Gastroesophageal sphincter (tissue), 4 donors: ENCODE measurements around the gene DAND5. TPM values are rescaled to one million over a fixed set of nuclear protein-coding genes. Genes with fewer than 3 reads are reported as not detected.

Experiments
- ATAC-seq: fragments of 150-250 bp; one replicate; pipeline ENCODE4 v1.9.1; 2016; ENCODE audit warnings: mild to moderate bottlenecking, moderate library complexity
- H3K27ac ChIP-seq, 4 donors: fragments of 200-600 bp; sonication (generic) in 3 of 4; 1 replicate in 3 of 4; 2 replicates in 1 of 4; pipeline ENCODE4 v1.5.1; 2016 to 2019
- H3K27me3 ChIP-seq: fragments of 200-600 bp; sonication (generic); one replicate; pipeline ENCODE4 v1.5.1; 2019
- H3K36me3 ChIP-seq, 2 donors: fragments of 200-600 bp; sonication (generic); one replicate each; pipeline ENCODE4 v1.5.1; 2019; ENCODE audit warnings: control low read depth in 1 of 2
- H3K4me1 ChIP-seq, 3 donors: fragments of 200-600 bp; sonication (generic); 1 replicate in 2 of 3; 2 replicates in 1 of 3; pipeline ENCODE4 v1.5.1; 2016 to 2019; ENCODE audit warnings: control low read depth in 2 of 3
- H3K4me3 ChIP-seq, 2 donors: fragments of 200-600 bp; sonication (generic); one replicate each; pipeline ENCODE4 v1.5.1; 2019; ENCODE audit warnings: mild to moderate bottlenecking in 1 of 2, moderate library complexity in 1 of 2
- H3K9me3 ChIP-seq, 3 donors: fragments of 200-600 bp; sonication (generic); one replicate each; pipeline ENCODE4 v1.5.1; 2017 to 2019; ENCODE audit warnings: control low read depth in 2 of 3
- EP300 ChIP-seq: sonication (generic); formaldehyde crosslinking; IDR thresholded peaks from one replicate; pipeline ENCODE4 v1.6.1; 2017; ENCODE audit warnings: antibody characterized with exemption, mild to moderate bottlenecking
- POLR2A ChIP-seq, 2 donors: fragments of 450-650 bp; IDR thresholded peaks; one replicate each; pipeline ENCODE4 v1.6.1; 2017; ENCODE audit warnings: antibody characterized with exemption in 2 of 2, mild to moderate bottlenecking in 2 of 2, moderate library complexity in 1 of 2
- POLR2AphosphoS5 ChIP-seq: sonication (generic); formaldehyde crosslinking; IDR thresholded peaks from one replicate; pipeline ENCODE4 v1.6.1; 2017; ENCODE audit warnings: antibody characterized with exemption
- WGBS, 2 donors: methylation state at CpG; one replicate each; pipeline ENCODE4 v1.1.5; 2018; ENCODE audit warnings: low coverage in 1 of 2; 5-methylcytosine and 5-hydroxymethylcytosine counted together
- total RNA-seq, 4 donors: library from RNA; depleted of rRNA; stranded (reverse); fragments of >200 nt; gene quantifications; one replicate each; pipeline ENCODE4 v1.1.0, GENCODE V29; 2016
- TF ChIP-seq, protein P1 (sequence below), 4 experiments: fragments of 200-600 bp in 2 of 4; fragments of 450-650 bp in 2 of 4; sonication (generic) in 1 of 4; IDR thresholded peaks; one replicate each; pipeline ENCODE4 v1.5.1; 2017 to 2019; ENCODE audit warnings: antibody characterized with exemption in 4 of 4, mild to moderate bottlenecking in 2 of 4, moderate library complexity in 2 of 4

DAND5 gene
- under 1 TPM in 1 of 4 donors, not detected in 3; 0.35 TPM for total RNA-seq

- ATAC-seq: no peak
- no peak for TF ChIP-seq POLR2AphosphoS5
- TF ChIP-seq, protein P1, sequence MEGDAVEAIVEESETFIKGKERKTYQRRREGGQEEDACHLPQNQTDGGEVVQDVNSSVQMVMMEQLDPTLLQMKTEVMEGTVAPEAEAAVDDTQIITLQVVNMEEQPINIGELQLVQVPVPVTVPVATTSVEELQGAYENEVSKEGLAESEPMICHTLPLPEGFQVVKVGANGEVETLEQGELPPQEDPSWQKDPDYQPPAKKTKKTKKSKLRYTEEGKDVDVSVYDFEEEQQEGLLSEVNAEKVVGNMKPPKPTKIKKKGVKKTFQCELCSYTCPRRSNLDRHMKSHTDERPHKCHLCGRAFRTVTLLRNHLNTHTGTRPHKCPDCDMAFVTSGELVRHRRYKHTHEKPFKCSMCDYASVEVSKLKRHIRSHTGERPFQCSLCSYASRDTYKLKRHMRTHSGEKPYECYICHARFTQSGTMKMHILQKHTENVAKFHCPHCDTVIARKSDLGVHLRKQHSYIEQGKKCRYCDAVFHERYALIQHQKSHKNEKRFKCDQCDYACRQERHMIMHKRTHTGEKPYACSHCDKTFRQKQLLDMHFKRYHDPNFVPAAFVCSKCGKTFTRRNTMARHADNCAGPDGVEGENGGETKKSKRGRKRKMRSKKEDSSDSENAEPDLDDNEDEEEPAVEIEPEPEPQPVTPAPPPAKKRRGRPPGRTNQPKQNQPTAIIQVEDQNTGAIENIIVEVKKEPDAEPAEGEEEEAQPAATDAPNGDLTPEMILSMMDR (IDR thresholded peaks at IDR 0.05): no peak
- TF ChIP-seq EP300: no peak
- no peak for TF ChIP-seq POLR2A (IDR thresholded peaks at IDR 0.05)
- no peaks in the 10 kb centered on the region for H3K9me3 ChIP-seq
- no CpG with 5 or more reads among the region's 14 CpGs for WGBS, 2 donors
- no peaks in the 10 kb centered on the region for H3K36me3 ChIP-seq
- H3K4me3 ChIP-seq: no peak within 1 kb of the TSS
- peak within 1 kb of the TSS in 3 of 4 donors; percentile 61 to 74 (median 71) for H3K27ac ChIP-seq
- no peaks in the 10 kb centered on the region for H3K27me3 ChIP-seq
- H3K4me1 ChIP-seq: peaks cover 0 to 30% (median 3%) of the 10 kb centered on the region in 3 donors
Measured at GRCh38 chr19:12969292-12969988, at the start of gene DAND5. DAND5 (plus strand) TSS chr19:12969576; CDS start chr19:12969661, 85 bp downstream.

GRCh38 chr19:12921047-12921446 lies 48.3 kb upstream of the DAND5 start:
- Histone ChIP-seq H3K36me3 (peaks cover 0 to 41% of the 10 kb centered on the region in 2 donors), H3K9me3 (no peaks in the 10 kb centered on the region), H3K4me3 (no peak overlapping the region), H3K27ac (no peak overlapping the region), H3K27me3 (no peaks in the 10 kb centered on the region), H3K4me1 (peaks cover 0 to 14% (median 0%) of the 10 kb centered on the region in 3 donors)
- no peak for ATAC-seq
- WGBS, 2 donors: 37% methylated on average over 2 of the region's 3 CpGs; no CpG with 5 or more reads in 1 of the 2 donors
- TF ChIP-seq EP300 (no peak), POLR2AphosphoS5 (no peak), POLR2A (IDR thresholded peaks at IDR 0.05) (no peak)

DNA sequence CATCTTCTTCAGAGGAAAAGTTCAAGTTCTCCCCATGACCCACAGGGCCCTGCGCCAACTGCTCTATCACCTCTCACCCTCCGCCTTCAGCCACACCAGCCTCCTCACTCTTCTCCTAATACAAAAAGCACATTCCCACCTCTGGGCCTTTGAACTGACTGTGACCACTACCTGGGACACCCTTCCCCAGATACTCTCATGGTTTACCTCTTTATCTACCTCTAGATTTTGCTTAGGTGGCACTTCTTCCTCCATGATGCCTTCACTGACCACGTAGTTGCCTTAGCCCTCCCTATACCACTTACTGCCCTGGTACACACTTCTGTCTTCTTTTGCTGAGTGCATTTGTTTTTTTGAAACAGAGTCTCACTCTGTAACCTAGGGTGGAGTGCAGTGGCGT lies 46.4 kb upstream of the DAND5 start:
- Histone ChIP-seq H3K4me1 (peaks cover 0 to 14% (median 0%) of the 10 kb centered on the region in 3 donors), H3K27ac (no peak overlapping the region), H3K36me3 (peaks cover 0 to 60% of the 10 kb centered on the region in 2 donors), H3K27me3 (no peaks in the 10 kb centered on the region), H3K4me3 (no peak overlapping the region), H3K9me3 (no peaks in the 10 kb centered on the region)
- 89 to 92% methylated on average over 2 to 4 of the region's 4 CpGs for WGBS, 2 donors
- TF ChIP-seq EP300 (no peak), POLR2AphosphoS5 (no peak), POLR2A (IDR thresholded peaks at IDR 0.05) (no peak)
- TF ChIP-seq, protein P1 (IDR thresholded peaks at IDR 0.05): no peak
- no peak for ATAC-seq

DNA sequence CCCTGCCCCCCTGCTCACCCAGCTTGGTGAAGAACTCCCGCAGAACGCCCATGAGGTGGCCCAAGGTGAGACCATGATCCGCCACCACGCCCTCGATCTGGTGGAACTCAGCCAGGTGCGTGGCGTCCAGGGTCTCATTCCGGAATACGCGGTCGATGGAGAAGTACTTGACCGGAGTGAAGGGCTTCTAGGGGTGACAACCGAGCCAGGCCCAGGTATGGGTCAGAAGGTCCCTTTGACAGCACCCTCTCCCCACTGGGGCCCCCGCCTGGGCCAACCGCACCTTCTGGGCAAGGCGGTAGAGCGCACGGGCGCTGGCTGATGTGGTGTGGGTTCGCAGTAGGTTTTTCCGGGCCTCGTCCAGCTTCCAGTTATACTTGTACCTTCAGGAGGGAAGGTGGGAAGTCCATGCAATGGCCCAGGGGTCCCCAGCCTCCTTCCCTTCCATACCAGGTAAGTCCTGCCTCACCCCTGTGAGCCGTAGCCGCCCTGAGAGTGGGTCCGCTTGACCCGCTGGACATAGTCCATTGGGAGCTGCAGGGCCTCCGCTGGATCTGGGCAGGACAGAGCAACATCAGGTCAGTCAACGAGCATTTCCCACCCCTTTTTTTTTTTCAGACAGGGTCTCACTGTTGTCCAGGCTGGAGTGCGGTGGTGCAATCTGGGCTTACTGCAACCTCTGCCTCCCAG lies 44.6 kb upstream of the DAND5 start:
- ATAC-seq: no peak

More for the DNA sequence above, 44.6 kb upstream of the DAND5 start:
- WGBS, 2 donors: 98 to 100% methylated on average over 2 to 14 of the region's 29 CpGs
- Histone ChIP-seq H3K9me3 (no peaks in the 10 kb centered on the region), H3K4me3 (no peak overlapping the region), H3K27ac (no peak overlapping the region), H3K4me1 (peaks cover 0 to under 1% (median 0%) of the 10 kb centered on the region in 3 donors), H3K27me3 (no peaks in the 10 kb centered on the region), H3K36me3 (peaks cover 0 to 78% of the 10 kb centered on the region in 2 donors)
- TF ChIP-seq POLR2A (IDR thresholded peaks at IDR 0.05) (no peak), POLR2AphosphoS5 (no peak), EP300 (no peak)
- TF ChIP-seq, protein P1 (IDR thresholded peaks at IDR 0.05): no peak
